ENCODE results near the gene DSPP. TPM values are rescaled to one million over a fixed set of nuclear protein-coding genes. Genes with fewer than 3 reads are reported as not detected.

DSPP gene
- polyA plus RNA-seq, 1 donor (not counting 4 experiments of a cell fraction or from before 2014, with no cell fraction given): not detected

DNA sequence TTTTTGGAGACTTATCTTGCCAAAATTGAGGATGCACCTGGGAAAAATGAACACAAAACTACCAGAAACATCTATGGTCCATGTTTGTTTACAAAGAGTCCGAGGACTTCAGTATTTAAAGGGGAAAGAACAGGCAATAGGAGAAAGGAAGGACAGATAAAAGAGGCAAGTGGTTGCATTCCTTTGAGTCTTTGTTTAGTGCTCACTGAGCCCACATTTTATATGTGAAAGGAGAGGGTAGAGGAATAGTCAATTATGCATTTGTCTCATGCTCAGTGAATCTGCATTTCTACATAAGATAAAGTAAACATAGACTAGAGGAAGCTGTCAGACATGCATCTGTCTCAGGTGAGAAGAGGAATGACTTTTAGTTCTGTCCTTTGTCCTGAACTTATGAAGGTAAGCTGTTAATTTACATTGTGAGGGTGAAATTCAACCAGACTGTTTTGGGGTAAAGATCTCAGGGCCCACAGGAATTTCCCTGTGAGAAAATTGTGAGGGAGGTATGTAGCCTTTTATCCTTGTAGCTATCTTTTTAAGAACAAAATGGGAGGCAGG is 46.2 kb downstream of the DSPP start:
- H3K79me2 ChIP-seq (ENCODE audit: control insufficient read depth, insufficient read depth, low read length): no peaks in the 10 kb centered on the region
- TF ChIP-seq, protein P1, sequence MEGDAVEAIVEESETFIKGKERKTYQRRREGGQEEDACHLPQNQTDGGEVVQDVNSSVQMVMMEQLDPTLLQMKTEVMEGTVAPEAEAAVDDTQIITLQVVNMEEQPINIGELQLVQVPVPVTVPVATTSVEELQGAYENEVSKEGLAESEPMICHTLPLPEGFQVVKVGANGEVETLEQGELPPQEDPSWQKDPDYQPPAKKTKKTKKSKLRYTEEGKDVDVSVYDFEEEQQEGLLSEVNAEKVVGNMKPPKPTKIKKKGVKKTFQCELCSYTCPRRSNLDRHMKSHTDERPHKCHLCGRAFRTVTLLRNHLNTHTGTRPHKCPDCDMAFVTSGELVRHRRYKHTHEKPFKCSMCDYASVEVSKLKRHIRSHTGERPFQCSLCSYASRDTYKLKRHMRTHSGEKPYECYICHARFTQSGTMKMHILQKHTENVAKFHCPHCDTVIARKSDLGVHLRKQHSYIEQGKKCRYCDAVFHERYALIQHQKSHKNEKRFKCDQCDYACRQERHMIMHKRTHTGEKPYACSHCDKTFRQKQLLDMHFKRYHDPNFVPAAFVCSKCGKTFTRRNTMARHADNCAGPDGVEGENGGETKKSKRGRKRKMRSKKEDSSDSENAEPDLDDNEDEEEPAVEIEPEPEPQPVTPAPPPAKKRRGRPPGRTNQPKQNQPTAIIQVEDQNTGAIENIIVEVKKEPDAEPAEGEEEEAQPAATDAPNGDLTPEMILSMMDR (optimal IDR thresholded peaks at IDR 0.05 in 1 of 3, IDR thresholded peaks at IDR 0.05 in 1 of 3, conservative IDR thresholded peaks at IDR 0.05 in 1 of 3; ENCODE audit: extremely low read depth in 1 of 3, insufficient read depth in 2 of 3, low read length in 3 of 3): no peak
- no peak for TF ChIP-seq EZH2 (IDR thresholded peaks at IDR 0.05; ENCODE audit: low read length)
- no peak for DNase-seq (ENCODE audit: low read depth, low spot score)
- no peak overlapping the region for H2AFZ ChIP-seq (ENCODE audit: control insufficient read depth, low read length)
- no peaks in the 10 kb centered on the region for H3K27me3 ChIP-seq (ENCODE audit: control insufficient read depth, extremely low read depth, insufficient read depth, low read length)
- H3K36me3 ChIP-seq (ENCODE audit: control insufficient read depth in 2 of 2, extremely low read depth in 1 of 2, insufficient read depth in 2 of 2, low read length in 2 of 2): no peaks in the 10 kb centered on the region
- no peaks in the 10 kb centered on the region for H3K9me1 ChIP-seq (ENCODE audit: control insufficient read depth, extremely low read depth, insufficient read depth, low read length)
- dilution Hi-C loops (cut with MboI; ENCODE audit: extremely low pct_ligation_motif_present, low sequenced_read_pairs): no loop called here
- no peak overlapping the region for H3K9ac ChIP-seq (ENCODE audit: control insufficient read depth, extremely low read depth, insufficient read depth, low read length)
- H4K20me1 ChIP-seq (ENCODE audit: control insufficient read depth, extremely low read depth, insufficient read depth, low read length): no peaks in the 10 kb centered on the region
- FAIRE-seq: no peak
- no peak overlapping the region for H3K4me2 ChIP-seq (ENCODE audit: control insufficient read depth, extremely low read depth, insufficient read depth, low read depth, low read length)
- no peak overlapping the region for H3K4me3 ChIP-seq (ENCODE audit: control insufficient read depth in 2 of 3, extremely low read depth in 1 of 3, insufficient read depth in 2 of 3, low read depth in 1 of 3, low read length in 3 of 3)
- H3K4me1 ChIP-seq (ENCODE audit: control insufficient read depth, extremely low read depth, insufficient read depth, low read length): peaks cover 22% of the 10 kb centered on the region
- no peak overlapping the region for H3K27ac ChIP-seq (ENCODE audit: control insufficient read depth, insufficient read depth, low read length)
- no peaks in the 10 kb centered on the region for H3K9me3 ChIP-seq (ENCODE audit: control insufficient read depth, low read depth, low read length)

DNA sequence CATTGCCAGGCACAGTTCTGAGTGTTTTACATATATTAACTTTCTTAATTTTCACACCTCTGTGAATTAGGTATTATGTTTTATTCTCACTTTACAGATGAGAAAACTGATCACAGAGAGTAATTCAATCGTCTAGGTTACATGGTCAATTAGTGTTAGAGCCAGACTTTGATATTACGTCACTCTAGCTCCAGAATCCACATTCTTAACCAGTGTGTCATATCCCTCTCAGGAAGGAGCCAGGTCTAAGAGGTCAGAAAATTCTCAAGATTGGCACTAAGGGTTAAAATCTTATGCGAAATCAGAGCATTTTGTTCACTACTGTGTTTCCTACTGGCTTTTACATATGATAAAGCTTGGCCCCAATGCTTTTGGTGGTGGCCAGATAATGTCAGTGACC is 49.2 kb downstream of the DSPP start:
- TF ChIP-seq, protein P1 (optimal IDR thresholded peaks at IDR 0.05 in 1 of 3, IDR thresholded peaks at IDR 0.05 in 1 of 3, conservative IDR thresholded peaks at IDR 0.05 in 1 of 3; ENCODE audit: extremely low read depth in 1 of 3, insufficient read depth in 2 of 3, low read length in 3 of 3): no peak
- TF ChIP-seq EZH2 (IDR thresholded peaks at IDR 0.05; ENCODE audit: low read length): no peak
- no peaks in the 10 kb centered on the region for H3K79me2 ChIP-seq (ENCODE audit: control insufficient read depth, insufficient read depth, low read length)
- H2AFZ ChIP-seq (ENCODE audit: control insufficient read depth, low read length): no peak overlapping the region
- peaks cover 26% of the 10 kb centered on the region for H3K4me1 ChIP-seq (ENCODE audit: control insufficient read depth, extremely low read depth, insufficient read depth, low read length)
- peak; percentile 75 for FAIRE-seq
- peak; percentile 15 for DNase-seq (ENCODE audit: low read depth, low spot score)
- no peaks in the 10 kb centered on the region for H3K9me3 ChIP-seq (ENCODE audit: control insufficient read depth, low read depth, low read length)
- no peaks in the 10 kb centered on the region for H4K20me1 ChIP-seq (ENCODE audit: control insufficient read depth, extremely low read depth, insufficient read depth, low read length)
- H3K36me3 ChIP-seq (ENCODE audit: control insufficient read depth in 2 of 2, extremely low read depth in 1 of 2, insufficient read depth in 2 of 2, low read length in 2 of 2): no peaks in the 10 kb centered on the region
- no peaks in the 10 kb centered on the region for H3K27me3 ChIP-seq (ENCODE audit: control insufficient read depth, extremely low read depth, insufficient read depth, low read length)
- H3K4me2 ChIP-seq (ENCODE audit: control insufficient read depth, extremely low read depth, insufficient read depth, low read depth, low read length): peak overlapping the region; percentile 31
- no peak overlapping the region for H3K9ac ChIP-seq (ENCODE audit: control insufficient read depth, extremely low read depth, insufficient read depth, low read length)
- no peak overlapping the region for H3K27ac ChIP-seq (ENCODE audit: control insufficient read depth, insufficient read depth, low read length)
- H3K9me1 ChIP-seq (ENCODE audit: control insufficient read depth, extremely low read depth, insufficient read depth, low read length): no peaks in the 10 kb centered on the region
- no peak overlapping the region for H3K4me3 ChIP-seq (ENCODE audit: control insufficient read depth in 2 of 3, extremely low read depth in 1 of 3, insufficient read depth in 2 of 3, low read depth in 1 of 3, low read length in 3 of 3)
- dilution Hi-C loops (cut with MboI; ENCODE audit: extremely low pct_ligation_motif_present, low sequenced_read_pairs): no loop called here
